Raji (cell line): ENCODE results near the gene MTG2.

ENCODE experiments used
- POLR2A ChIP-seq: IDR thresholded peaks from 2 replicates; pipeline ENCODE4 v1.6.1; 2011; ENCODE audit warnings: low read depth, low read length, control low read depth; ENCODE audit not compliant: insufficient read depth

MTG2 gene

DNA sequence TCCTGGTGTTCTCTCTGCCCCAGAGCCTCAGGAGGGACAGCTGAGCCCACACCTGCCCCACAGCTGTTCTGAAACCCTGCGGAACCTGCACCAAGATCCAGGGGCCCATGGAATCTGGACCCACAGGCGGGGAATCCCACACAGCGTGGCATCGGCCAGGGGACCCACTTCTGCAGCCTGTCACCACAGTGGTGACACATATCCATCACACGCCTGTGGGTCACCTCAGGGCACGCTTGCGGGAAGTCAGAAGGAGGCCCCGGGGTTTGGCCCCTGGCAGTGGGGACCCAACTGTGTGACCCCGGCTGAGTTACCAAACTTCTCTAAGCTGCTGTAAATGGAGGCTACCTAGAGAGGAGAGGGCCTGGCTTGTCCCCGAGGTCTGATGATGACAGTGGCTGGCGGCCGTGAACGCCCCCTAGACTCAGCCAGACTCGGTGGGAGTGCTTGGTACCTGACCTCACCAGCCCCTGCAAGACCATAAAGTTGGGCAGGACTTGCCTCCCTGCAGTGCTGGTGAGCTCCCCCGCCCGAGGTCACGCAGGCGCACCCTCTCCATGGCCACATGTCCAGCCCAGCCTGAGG, 39.5 kb downstream of the MTG2 start:
- TF ChIP-seq POLR2A, result no peak

DNA sequence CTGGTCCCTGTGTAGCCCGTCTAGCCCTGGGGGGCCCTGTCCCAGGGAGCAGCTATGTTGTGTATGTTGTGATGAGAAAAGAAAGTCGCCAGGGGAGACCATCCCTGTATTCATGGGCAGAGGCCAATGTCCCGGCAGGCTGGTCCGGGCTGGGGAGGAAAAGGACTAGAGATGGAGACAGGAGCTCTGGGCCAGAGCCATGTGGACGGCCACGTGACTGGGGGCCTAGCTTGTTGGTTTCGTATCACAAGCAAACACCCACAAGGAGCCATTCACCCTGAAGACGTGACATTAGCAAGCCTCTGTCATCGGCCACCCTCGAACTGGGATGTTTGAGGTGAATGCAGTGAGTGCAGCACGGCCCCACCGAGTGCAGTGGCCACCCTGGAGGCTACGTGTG, 40.1 kb downstream of the MTG2 start:
- TF ChIP-seq POLR2A, result no peak

DNA sequence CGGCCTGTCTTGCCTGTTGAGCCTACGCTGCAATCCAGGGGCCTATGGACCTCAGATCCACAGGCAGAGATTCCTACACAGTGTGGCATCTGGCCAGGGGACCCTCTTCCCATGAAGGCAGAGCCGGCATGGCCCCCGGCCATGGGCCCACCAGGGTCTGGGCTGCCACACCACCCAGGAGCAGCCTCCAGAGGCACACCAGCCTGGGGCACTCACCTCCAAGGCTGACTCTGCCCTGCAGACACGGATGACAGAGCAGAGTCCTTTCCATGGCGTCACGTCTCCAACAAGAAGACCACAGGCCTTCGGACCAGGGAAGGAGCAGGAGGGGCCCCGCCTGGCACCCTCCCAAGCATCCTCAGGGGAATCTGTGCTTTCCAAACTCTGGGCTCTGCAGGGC, 40.7 kb downstream of the MTG2 start:
- TF ChIP-seq POLR2A, result no peak

DNA sequence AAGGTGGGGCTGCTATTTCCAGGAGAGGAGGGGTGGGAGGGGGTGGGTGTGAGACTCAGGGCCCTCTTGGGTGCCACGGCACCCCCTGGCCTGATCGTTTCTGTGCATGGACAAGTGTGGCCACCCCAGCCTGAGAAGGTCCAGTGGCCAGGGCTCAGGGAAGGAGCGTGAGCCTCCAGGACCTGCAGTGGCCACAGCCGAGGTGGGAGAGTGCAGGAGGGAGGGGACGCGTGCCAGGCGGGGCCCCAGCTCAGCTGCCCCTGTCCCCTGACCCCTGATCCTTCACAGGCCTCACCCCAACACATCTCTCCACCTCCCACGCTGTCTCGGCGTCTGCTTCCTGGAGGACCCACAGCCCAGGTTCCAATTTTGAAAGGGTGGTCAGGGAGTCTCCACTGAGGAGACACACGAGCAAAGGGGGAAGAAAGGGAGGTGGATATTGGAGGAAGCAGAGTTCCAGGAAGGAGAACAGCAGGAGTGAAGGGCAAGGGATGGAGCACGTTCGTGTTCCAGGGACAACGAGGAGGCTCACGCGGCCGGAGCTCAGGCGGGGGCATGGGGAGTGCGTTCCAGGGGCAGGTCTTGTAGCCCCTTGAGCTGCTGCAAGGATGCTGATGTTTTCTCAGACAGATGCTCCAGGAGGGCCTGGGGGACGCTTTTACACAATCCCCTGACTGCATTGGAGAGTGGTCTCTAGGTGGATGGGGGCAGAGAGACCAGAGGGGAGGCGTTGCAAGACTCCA, 41.5 kb downstream of the MTG2 start:
- TF ChIP-seq POLR2A, result no peak

DNA sequence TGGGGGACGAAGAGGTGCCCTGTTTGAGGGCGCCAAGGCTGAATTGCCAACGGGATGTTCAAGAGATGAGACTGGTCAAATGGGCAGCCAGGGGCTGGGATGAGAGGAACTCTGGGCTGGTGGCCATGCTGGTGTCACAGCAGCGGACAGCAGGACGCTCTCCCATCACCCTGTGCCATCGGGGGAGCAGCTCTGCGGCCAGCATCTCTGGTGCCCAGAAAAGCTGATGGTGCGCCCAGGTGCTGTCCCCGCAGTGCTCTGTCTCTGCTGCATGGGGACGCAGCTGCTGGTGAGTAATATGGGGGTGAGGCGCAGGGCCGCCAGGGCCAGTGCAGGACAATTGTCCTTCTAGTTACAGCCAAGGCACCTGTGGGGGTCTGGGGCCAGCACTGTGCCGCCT, 42.2 kb downstream of the MTG2 start:
- TF ChIP-seq POLR2A, result no peak

DNA sequence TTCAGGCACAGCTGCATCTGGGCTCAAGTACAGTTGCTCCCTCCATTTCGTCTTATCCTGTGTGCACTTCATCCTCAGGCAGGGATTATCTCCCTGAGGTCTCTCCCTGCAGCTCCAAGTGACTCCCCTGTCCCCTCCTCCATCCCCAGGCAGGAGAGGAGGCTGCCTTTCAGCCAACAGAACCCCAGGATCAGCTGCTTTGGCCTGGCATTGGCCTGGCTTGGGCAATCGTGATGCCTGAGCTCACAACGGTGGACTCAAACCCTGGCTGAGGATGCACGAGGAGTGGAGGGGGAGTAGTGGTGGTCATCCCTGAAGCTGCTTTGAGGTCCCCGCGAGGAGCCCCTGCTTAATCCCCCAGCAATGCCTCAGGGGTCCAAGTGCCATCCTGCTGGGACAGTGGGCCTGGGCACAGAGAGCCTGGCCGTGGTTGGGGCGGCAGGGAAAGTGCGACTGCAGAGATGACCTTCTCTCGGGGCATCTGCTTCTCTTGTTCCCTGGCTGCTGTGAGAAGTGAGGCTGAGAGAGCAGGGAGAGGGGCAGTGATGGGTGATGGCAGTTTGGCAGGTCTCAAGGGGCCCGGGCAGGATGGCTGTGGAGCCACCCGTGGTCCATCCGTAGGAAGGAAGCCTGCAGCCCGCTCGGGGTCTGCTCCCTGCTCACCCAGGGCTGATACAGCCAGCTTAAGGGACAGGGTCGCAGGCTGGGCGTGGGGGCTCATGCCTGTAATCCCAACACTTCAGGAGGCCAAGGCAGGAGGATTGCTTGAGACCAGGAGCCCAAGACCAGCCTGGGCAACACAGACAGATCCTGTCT, 43.2 kb downstream of the MTG2 start:
- no peak for TF ChIP-seq POLR2A

DNA sequence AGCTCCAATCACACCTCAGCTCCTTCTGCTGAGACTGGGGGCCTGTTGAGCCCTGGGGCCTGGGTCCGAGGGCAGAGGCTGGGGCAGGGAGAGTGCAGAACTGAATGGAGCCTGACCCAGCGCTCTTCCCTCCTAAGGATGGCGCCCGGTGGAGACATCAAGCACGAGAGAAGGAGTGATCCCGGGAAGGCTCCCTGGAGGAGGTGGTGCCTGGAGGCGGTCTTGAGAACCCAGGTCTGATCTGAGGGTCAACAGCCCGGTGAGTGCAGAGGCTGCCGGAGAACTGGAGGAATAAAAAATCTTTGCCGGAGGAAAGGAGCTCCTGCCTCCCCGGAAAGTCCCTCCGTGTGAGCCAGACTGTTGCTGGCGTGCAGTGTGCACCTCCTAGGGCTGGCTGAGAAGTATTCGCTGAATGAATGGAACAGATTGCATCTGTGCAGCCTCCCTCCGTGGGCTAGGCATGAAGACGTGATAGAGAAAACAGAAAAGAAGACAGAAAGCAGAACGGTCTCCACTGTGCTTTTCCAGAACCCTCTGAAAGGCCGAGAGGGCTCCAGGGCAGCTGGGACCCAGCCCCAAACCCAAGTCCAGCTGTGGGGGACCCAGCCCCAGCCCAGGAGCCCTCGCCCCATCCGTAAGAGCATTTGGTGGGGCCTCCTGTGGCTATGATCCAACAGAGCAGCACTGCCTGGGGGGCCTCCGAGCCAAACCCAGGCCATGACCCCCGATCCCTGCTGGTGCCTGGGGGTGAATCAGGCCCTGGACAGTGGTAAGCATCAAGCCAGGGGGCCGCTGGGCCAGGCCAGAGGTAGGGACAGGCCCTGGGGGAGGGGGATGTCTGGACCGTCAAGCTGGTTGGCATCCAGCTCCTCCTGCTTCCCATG, 44.1 kb downstream of the MTG2 start:
- no peak for TF ChIP-seq POLR2A

DNA sequence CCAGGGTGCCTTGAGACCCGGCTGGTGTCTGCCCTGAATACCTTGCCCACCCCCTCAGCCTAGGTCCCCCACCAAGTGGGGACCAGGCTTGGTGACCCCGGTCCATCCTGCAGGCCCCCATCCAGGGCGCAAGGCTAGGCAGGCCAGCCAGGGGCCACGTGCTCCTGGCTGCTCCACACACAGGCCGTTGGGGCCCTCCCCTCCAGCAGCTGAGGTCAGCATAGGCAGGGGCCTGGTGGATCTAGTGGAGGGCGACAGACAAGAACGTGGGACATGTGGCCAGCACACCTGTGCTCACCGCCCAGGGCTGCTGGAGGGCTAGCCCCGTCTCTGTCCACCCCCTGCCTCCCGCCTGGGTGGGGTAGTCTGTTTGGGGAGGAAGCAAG, 44.8 kb downstream of the MTG2 start:
- no peak for TF ChIP-seq POLR2A

DNA sequence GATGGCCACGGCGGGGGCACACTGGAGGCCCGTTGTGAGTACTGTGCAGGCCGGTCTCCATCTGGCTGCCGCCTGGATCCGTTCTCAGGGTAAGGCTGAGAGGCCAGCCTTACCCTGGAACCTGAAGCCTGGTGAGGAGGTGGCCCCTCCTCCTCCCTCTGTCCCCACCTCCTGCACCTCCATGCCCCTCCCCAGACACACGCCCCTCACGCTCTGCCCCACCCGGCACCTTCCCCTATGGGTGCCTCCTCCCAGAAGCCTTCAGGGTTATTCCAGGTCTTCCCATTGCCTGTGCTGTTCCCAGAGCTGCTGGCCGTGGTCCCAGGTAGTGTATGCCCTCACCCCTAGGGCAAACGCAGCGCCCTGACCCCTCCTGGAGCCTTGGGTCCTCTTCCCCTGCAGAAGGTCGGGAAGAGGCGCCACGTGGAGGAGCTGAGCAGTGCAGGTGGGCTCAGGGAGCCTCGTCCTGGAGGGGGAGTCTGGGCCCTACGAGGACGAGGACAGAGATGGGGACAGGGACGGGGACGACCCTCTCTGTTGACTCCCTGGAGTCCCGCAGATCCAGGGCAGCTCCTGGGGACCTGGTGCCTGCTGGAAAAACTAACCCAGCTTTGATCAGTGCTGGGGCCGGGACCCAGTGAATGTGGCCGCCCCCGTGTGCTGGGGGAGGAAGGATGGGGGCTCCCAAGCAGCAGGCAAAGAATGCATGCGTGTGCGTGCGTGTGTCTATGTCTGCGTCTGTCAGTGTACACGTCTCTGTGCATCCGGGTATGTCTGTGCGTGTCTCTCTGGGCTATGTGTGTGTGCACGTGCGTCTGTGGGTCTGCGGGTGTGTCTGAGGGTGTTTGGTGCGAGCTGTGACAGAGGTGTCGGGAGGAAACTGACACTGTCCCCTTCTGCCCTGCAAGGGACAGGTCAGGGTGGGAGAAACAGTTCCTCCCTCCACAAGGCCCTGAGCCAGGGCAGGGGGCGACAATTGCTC, 45.4 kb downstream of the MTG2 start:
- TF ChIP-seq POLR2A, result no peak

DNA sequence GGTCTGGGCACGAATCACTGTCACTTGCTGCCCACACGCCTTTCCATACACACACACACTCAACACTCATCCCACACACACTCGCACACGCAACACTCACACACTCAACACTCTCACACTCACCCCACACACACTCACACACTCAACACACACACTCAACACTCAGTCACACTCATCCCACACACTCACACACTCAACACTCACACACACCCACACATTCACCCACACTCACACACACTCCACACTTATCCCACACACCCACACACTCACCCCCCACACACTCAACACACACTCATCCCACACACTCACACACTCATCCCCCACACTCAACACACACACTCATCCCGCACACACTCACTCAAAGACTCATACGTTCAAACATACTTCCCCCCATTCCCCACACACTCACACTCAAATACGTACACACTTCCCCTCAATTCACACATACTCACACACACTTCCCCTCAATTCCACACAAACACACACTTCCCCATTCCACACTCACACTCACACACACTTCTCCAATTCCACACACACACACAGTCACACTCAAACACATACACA, 46.2 kb downstream of the MTG2 start:
- no peak for TF ChIP-seq POLR2A

DNA sequence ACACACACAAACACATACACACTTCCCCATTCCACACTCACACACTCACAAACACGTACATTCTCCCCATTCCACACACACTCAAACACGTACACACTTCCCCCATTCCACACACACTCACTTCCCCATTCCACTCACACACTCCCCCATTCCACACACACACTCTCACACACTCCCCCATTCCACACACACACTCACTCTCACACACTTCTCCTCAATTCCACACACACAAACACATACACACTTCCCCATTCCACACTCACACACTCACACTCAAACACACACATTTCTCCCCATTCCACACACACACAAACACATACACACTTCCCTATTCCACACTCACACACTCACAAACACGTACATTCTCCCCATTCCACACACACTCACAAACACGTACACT, 46.8 kb downstream of the MTG2 start:
- TF ChIP-seq POLR2A, result no peak

DNA sequence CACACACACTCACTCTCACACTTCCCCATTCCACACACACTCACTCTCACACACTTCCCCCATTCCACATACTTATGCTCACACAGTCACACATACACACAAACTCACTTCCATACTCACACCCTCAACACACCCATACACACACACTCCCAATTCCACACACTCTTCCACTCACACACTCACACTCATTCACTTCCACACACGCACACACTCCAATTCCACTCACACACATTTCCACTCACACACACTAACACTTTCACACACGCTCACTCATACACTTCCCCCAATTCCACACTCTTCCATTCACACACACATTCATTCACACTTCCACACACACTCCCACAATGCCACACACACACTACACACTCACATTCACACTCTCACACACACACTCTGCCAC, 47.4 kb downstream of the MTG2 start:
- TF ChIP-seq POLR2A, result no peak

DNA sequence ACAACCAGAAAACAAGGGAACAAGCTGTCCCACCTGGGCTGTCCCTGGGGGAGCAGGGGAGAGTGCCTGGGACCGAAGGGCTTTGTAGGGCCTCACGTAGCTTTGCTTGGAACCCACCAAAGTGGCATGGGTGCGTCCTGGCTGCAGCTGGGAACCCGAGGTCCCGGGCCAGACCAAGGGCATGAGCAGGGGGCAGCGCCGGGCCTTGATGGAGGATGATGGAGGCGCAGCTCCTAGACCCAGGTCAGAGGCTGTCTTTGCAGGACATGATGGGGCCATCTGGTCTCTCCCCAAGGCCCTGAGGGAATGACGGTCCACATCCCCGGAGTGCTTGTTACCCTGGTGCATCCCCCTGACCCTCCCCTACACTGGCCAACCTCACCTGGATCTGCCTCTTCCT, 47.9 kb downstream of the MTG2 start:
- TF ChIP-seq POLR2A, result no peak

DNA sequence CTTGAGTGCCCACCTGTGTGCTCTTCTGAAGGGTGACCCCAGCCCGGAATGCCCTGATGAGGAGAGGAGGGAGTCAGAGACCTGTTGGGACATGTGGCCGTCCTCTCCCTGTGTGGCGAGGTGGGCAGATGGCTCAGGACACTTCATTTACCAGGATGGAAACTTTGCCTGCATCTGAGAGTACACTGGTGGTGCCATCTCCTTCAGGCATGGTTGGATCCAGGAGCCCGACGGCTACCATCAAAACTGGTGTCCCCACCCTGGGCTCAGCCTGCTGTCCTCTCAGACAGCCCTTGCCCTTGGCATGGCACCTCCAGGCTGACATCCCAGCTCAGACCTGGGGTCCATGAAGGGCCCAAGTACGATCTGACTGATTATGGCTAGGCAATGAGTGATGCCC, 48.5 kb downstream of the MTG2 start:
- no peak for TF ChIP-seq POLR2A
